LNCaP clone FGC (cell line): ENCODE data around the gene KCNK18.

ENCODE experiments used
- DNase-seq: peaks from one replicate; pipeline ENCODE4 v3.0.0-alpha.2; 2011; ENCODE audit warnings: low read depth
- H3K4me3 ChIP-seq: 2 replicates; pipeline ENCODE4 v1.5.1; 2011; ENCODE audit warnings: mild to moderate bottlenecking, low read depth, low read length, control low read depth
- TF ChIP-seq, protein P1 (sequence below): IDR thresholded peaks from 2 replicates; pipeline ENCODE4 v1.5.1; 2012; ENCODE audit warnings: mild to moderate bottlenecking; ENCODE audit not compliant: control insufficient read depth, insufficient read depth; ENCODE audit errors: extremely low read depth

Gene KCNK18

DNA sequence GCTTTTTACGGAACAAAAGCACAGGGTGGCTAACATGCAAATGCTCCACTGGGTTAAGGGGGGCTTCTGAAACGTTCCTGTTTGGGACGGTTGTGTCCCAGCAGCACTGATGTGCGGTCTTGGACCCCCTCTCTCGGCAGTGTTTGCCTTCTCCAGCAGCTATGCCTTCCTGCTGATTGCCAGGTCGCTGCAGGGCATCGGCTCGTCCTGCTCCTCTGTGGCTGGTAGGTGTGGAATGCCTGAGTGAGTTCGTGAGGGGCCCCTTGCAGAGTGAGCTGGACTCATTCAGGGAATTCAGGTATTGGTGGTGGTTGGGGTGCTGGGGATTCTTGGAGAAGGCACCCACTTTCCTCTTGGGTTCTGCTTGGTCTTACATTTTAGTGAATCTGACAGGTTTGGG, 56.6 kb downstream of the KCNK18 start:
- no peak for DNase-seq
- TF ChIP-seq, protein P1, sequence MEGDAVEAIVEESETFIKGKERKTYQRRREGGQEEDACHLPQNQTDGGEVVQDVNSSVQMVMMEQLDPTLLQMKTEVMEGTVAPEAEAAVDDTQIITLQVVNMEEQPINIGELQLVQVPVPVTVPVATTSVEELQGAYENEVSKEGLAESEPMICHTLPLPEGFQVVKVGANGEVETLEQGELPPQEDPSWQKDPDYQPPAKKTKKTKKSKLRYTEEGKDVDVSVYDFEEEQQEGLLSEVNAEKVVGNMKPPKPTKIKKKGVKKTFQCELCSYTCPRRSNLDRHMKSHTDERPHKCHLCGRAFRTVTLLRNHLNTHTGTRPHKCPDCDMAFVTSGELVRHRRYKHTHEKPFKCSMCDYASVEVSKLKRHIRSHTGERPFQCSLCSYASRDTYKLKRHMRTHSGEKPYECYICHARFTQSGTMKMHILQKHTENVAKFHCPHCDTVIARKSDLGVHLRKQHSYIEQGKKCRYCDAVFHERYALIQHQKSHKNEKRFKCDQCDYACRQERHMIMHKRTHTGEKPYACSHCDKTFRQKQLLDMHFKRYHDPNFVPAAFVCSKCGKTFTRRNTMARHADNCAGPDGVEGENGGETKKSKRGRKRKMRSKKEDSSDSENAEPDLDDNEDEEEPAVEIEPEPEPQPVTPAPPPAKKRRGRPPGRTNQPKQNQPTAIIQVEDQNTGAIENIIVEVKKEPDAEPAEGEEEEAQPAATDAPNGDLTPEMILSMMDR: no peak
- H3K4me3 ChIP-seq: no peak overlapping the region

DNA sequence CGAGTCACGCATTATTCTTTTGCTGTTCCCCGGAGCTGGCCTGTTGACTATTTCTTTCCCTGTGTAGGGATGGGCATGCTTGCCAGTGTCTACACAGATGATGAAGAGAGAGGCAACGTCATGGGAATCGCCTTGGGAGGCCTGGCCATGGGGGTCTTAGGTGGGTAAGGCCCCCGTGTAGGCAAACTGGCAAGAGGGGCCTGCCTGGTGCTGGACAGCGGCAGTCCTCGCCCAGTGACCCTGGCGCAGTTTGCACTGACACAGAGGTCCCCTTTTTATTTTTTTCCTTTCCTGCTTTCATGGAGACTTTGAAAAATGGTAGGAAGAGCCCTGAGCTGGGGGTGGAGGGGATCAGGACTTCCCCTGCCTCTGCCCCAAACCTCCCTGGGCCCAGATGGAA, 57.0 kb downstream of the KCNK18 start:
- TF ChIP-seq, protein P1: no peak
- H3K4me3 ChIP-seq: no peak overlapping the region
- DNase-seq: no peak

DNA sequence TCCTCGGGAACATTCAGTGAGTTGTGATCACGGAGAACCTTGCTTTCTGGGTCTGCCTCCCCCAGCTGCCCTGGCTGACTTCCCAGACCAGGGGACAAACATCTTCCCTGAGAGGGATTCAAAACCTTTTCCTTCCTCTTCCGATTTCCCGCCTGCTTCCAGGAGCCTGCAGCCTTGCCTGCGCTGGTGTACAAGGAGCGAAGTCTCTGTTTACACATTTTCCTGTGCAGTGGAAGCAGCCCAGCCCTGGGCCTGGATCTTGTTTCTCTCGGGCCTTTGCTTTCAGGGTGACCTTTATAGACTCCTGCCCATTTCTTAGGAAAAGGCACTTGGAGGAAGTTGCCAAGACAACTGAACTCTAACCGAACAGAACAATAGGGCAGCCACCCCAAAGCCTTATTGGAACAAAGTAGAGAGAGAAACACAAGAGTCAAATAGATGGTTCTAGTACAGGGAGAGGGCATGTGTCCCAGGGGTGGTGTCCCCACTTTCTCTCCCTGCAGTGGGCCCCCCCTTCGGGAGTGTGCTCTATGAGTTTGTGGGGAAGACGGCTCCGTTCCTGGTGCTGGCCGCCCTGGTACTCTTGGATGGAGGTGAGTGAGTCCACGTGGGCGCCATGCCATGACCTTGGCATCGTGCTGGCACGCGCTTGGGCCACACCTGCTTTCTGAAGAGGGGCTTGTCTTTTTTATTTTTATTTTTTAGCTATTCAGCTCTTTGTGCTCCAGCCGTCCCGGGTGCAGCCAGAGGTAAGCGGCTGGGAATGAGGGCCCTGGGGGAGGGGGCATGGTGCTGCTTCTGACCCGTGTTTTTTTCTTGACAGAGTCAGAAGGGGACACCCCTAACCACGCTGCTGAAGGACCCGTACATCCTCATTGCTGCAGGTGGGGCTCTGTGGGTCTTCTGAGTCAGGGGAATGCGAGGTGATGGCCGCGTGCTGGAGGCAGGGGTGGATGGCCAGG, 57.8 kb downstream of the KCNK18 start:
- no peak for DNase-seq
- TF ChIP-seq, protein P1: no peak
- H3K4me3 ChIP-seq: no peak overlapping the region

DNA sequence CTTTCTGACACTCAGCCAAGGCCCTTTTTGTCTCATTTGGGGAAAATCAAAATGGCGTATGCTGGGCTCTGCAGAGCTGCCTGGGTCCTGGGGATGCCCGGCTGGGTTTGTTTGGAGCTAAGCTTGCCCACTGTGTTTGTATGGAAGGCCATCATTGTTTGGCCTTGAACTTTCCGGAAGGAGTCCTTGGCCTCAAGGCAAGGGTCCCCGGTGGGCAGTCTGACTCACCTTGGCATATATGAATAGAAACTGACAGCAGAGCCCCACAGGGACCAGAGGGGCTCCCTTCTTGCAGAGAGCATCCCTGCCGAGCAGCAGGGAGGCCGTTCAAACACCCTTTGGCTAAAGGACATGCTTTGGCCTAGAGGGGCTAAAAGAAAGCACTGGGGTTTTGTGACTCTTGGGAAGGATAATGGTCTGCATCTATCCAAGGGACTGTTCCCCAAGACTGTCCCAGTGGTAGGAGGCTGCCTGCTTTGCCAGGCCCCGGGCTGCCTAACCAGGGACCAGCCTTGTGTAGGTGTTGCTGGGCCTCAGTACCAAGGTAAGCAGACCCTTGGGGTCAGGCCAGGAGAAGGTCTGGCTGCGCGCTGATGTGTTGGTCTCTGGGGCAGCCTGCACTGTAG, 58.7 kb downstream of the KCNK18 start:
- TF ChIP-seq, protein P1: no peak
- no peak overlapping the region for H3K4me3 ChIP-seq
- DNase-seq: no peak

DNA sequence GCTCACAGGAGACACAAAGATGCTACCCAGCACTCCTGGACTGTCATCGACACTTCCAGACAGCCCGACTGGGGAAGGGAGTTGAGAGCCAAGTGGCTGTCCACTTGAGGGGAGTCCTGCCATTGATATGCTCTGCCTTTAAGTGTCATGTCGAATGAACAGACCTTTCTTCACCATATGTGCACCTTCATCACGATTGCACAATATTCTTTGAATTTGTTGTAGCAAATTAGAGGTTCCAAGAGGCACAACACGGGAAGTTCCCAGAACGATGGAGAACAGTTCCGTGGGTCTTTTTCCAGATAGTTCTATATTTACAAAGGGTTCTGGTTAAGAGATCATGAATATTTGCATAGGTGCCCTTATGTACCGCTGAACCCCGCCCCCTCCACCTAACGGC, 59.6 kb downstream of the KCNK18 start:
- DNase-seq: no peak
- H3K4me3 ChIP-seq: no peak overlapping the region
- TF ChIP-seq, protein P1: no peak

DNA sequence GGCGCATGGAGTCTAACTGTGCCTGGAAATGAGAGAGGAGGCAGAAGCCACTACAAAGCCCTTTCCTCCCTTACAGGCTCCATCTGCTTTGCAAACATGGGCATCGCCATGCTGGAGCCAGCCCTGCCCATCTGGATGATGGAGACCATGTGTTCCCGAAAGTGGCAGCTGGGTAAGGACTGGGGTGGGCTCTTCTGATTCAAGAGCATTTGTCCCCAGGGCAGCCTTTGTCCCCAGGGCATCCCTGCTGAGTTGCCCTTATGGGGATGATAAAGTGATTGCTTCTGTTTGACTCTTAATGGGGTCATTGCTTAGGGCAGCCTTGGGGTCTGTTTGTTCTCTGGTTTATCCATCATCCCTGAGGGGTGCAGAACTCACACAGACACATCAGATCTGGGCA, 60.4 kb downstream of the KCNK18 start:
- H3K4me3 ChIP-seq: no peak overlapping the region
- TF ChIP-seq, protein P1: no peak
- DNase-seq: no peak
